ENCODE results near the gene CFAP92.

- TF ChIP-seq CTCF (IDR thresholded peaks at IDR 0.05), result no peak
- TF ChIP-seq POLR2A (IDR thresholded peaks at IDR 0.05), result no peak
Observed at GRCh38 chr3:129010310-129010956, 16.6 kb upstream of the CFAP92 start.

Data from heart left ventricle (tissue), 13 donors.